Activated B cell treated with CpG ODN at 0.5 μM for 24 hours (primary cell): ENCODE data around the gene DLG2. TPM values are rescaled to one million over a fixed set of nuclear protein-coding genes. Genes with fewer than 3 reads are reported as not detected.

Experiments used
- ATAC-seq: fragments of 200-7000 bp; cut with Tn5 transposase; one replicate; pipeline ENCODE4 v1.10.0; 2021; ENCODE audit warnings: low read depth, mild to moderate bottlenecking, moderate library complexity
- CTCF ChIA-PET: fragments of 350-600 bp; sonication (Branson Sonifier 250); formaldehyde crosslinking; loops from one replicate; lab custom pipeline; 2021; ENCODE audit warnings: antibody characterized with exemption; lab: Charles Lee
- POLR2A ChIA-PET: fragments of 350-600 bp; sonication (Branson Sonifier 250); formaldehyde crosslinking; loops from one replicate; lab custom pipeline; 2021; ENCODE audit warnings: antibody characterized with exemption; lab: Charles Lee
- DNase-seq: peaks from one replicate; pipeline ENCODE4 v3.0.0; 2022
- H3K27ac Mint-ChIP-seq: one replicate; pipeline ENCODE4 v1.8.0; 2020; ENCODE audit warnings: mixed read lengths
- H3K27me3 Mint-ChIP-seq: one replicate; pipeline ENCODE4 v1.8.0; 2021; ENCODE audit warnings: mixed read lengths
- H3K36me3 Mint-ChIP-seq: one replicate; pipeline ENCODE4 v1.8.0; 2021; ENCODE audit warnings: low read depth, mixed read lengths
- H3K4me1 Mint-ChIP-seq: one replicate; pipeline ENCODE4 v1.8.0; 2021; ENCODE audit warnings: mixed read lengths
- H3K4me3 Mint-ChIP-seq: one replicate; pipeline ENCODE4 v1.8.0; 2020; ENCODE audit warnings: mild to moderate bottlenecking, mixed read lengths
- H3K9me3 Mint-ChIP-seq: one replicate; pipeline ENCODE4 v1.8.0; 2020; ENCODE audit warnings: mixed read lengths
- CTCF ChIP-seq: fragments of 200-600 bp; IDR thresholded peaks from one replicate; pipeline ENCODE4 v1.8.0; 2022; ENCODE audit warnings: antibody characterized with exemption, mild to moderate bottlenecking
- intact Hi-C: fragments of 100-400 bp; cut with micrococcal nuclease; formaldehyde crosslinking; loops from one replicate; pipeline ENCODE4 v1.15.1; 2024
- total RNA-seq: library from RNA; stranded (reverse); gene quantifications from 2 replicates; pipeline ENCODE4 v1.2.3, GENCODE V29; 2022

DLG2 gene
- total RNA-seq, 1 donor from 2014 or later = 2.7 TPM

- CTCF ChIA-PET = no interaction called here
- TF ChIP-seq CTCF = no peak
- no peaks in the 10 kb centered on the region for H3K4me1 Mint-ChIP-seq
- no peak overlapping the region for H3K27ac Mint-ChIP-seq
- POLR2A ChIA-PET = no interaction called here
- H3K4me3 Mint-ChIP-seq = no peak overlapping the region
- no peaks in the 10 kb centered on the region for H3K36me3 Mint-ChIP-seq
- H3K9me3 Mint-ChIP-seq = no peaks in the 10 kb centered on the region
- peaks cover 3% of the 10 kb centered on the region for H3K27me3 Mint-ChIP-seq
- ATAC-seq (no peak), DNase-seq (no peak)
- intact Hi-C loops = no loop called here
These were observed 1786.8 kb downstream of the DLG2 start for GRCh38 chr11:83840326-83840725.

- no peak overlapping the region for H3K27ac Mint-ChIP-seq
These were observed 1790.1 kb downstream of the DLG2 start for GRCh38 chr11:83836883-83837654.

GRCh38 chr11:83836065-83836464, 1791.1 kb downstream of the DLG2 start:
- Mint-ChIP-seq H3K27me3 (peaks cover 3% of the 10 kb centered on the region), H3K4me3 (no peak overlapping the region), H3K9me3 (no peaks in the 10 kb centered on the region), H3K4me1 (no peaks in the 10 kb centered on the region), H3K27ac (no peak overlapping the region), H3K36me3 (no peaks in the 10 kb centered on the region)
- ChIA-PET CTCF (interaction anchor here (1.4 to 2.0 kb wide), 2 partner anchors 9 to 1119 kb away, joined by 3 to 8 read pairs; no protein-coding TSS in a partner anchor), POLR2A (no interaction called here)
- ATAC-seq = no peak
- TF ChIP-seq CTCF = no peak
- no peak for DNase-seq
- intact Hi-C loops = no loop called here

More at GRCh38 chr11:83836883-83837654, 1790.1 kb downstream of the DLG2 start:
- ChIA-PET POLR2A (no interaction called here), CTCF (interaction anchor here (0.6 to 2.0 kb wide), 3 partner anchors 10 to 1120 kb away, joined by 3 to 8 read pairs (median 3); no protein-coding TSS in a partner anchor)
- no peaks in the 10 kb centered on the region for H3K36me3 Mint-ChIP-seq
- H3K27me3 Mint-ChIP-seq = peaks cover 3% of the 10 kb centered on the region
- H3K9me3 Mint-ChIP-seq = no peaks in the 10 kb centered on the region
- intact Hi-C loops = no loop called here
- no peaks in the 10 kb centered on the region for H3K4me1 Mint-ChIP-seq
- DNase-seq (no peak), ATAC-seq (peak; percentile 40)
- no peak overlapping the region for H3K4me3 Mint-ChIP-seq
- TF ChIP-seq CTCF = no peak

- Mint-ChIP-seq H3K4me3 (no peak overlapping the region), H3K27me3 (peaks cover 3% of the 10 kb centered on the region), H3K9me3 (no peaks in the 10 kb centered on the region), H3K36me3 (no peaks in the 10 kb centered on the region), H3K27ac (no peak overlapping the region), H3K4me1 (no peaks in the 10 kb centered on the region)
- TF ChIP-seq CTCF = no peak
- DNase-seq = no peak
- ChIA-PET CTCF (interaction anchor here (2.0 kb wide), 1 partner anchor 8 kb away, joined by 8 read pairs; no protein-coding TSS in a partner anchor), POLR2A (no interaction called here)
- ATAC-seq = no peak
- intact Hi-C loops = no loop called here
These were observed 1791.7 kb downstream of the DLG2 start for GRCh38 chr11:83835423-83835822.

GRCh38 chr11:83831929-83832328, 1795.2 kb downstream of the DLG2 start:
- CTCF ChIA-PET = no interaction called here
- intact Hi-C loops = no loop called here
- ATAC-seq (no peak), DNase-seq (no peak)
- TF ChIP-seq CTCF = no peak
- Mint-ChIP-seq H3K27me3 (peaks cover 5% of the 10 kb centered on the region), H3K36me3 (no peaks in the 10 kb centered on the region), H3K4me1 (peaks cover 2% of the 10 kb centered on the region), H3K4me3 (no peak overlapping the region), H3K27ac (no peak overlapping the region), H3K9me3 (no peaks in the 10 kb centered on the region)
- POLR2A ChIA-PET = no interaction called here
